Tibial nerve (tissue), 4 donors: Measurements from ENCODE around the gene LINC00237.

ENCODE experiments used
- CTCF ChIP-seq, 5 experiments: fragments of 200-600 bp in 3 of 5; fragments of 450-650 bp in 2 of 5; sonication (generic) in 3 of 5; IDR thresholded peaks; one replicate each; pipeline ENCODE4 v1.5.1; 2016 to 2019; ENCODE audit warnings: antibody characterized with exemption in 5 of 5, mild to moderate bottlenecking in 3 of 5, moderate library complexity in 2 of 5
- EP300 ChIP-seq, 2 donors: sonication (generic); formaldehyde crosslinking; IDR thresholded peaks; one replicate each; pipeline ENCODE4 v1.6.1; 2017; ENCODE audit warnings: antibody characterized with exemption in 2 of 2, mild to moderate bottlenecking in 1 of 2
- POLR2A ChIP-seq, 2 donors: fragments of 450-650 bp; IDR thresholded peaks; one replicate each; pipeline ENCODE4 v1.6.1; 2017; ENCODE audit warnings: antibody characterized with exemption in 2 of 2, mild to moderate bottlenecking in 2 of 2, moderate library complexity in 2 of 2

- no peak for TF ChIP-seq CTCF (IDR thresholded peaks at IDR 0.05)
- no peak for TF ChIP-seq EP300 (IDR thresholded peaks at IDR 0.05)
- TF ChIP-seq POLR2A (IDR thresholded peaks at IDR 0.05) = no peak
These were observed 56.8 kb downstream of the LINC00237 start for GRCh38 chr20:21049305-21049828.
